ENCODE results near the gene OR10A6.

OR10A6 gene, protein sequence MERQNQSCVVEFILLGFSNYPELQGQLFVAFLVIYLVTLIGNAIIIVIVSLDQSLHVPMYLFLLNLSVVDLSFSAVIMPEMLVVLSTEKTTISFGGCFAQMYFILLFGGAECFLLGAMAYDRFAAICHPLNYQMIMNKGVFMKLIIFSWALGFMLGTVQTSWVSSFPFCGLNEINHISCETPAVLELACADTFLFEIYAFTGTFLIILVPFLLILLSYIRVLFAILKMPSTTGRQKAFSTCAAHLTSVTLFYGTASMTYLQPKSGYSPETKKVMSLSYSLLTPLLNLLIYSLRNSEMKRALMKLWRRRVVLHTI

DNA sequence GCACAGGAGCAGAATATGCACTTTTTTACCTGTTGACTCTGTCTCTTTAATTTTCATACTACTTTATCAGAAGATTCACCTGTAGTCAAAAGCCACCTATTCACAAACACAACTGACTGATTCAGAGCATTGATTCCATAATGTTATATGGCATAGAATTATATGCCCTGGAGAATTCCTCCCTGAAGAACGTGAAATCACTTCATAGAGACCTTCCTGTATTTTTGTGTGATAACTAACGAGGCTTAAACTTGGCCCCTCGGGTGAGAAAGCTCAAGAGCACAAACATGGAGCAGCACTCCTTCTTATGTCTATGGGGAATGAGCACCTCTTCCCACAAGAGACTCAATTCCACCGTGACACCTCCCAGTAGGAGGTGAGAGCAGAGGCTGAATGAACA lies at the start of gene OR10A6:
Gene OR10A6 (minus strand): TSS at position 101 of the 400 bp plus-strand sequence. CDS start 2,606 bp downstream, outside the sequence.
- DNase-seq: no peak

GRCh38 chr11:7977232-7977917 lies 46.3 kb upstream of the OR10A6 start:
- no peak for DNase-seq

DNA sequence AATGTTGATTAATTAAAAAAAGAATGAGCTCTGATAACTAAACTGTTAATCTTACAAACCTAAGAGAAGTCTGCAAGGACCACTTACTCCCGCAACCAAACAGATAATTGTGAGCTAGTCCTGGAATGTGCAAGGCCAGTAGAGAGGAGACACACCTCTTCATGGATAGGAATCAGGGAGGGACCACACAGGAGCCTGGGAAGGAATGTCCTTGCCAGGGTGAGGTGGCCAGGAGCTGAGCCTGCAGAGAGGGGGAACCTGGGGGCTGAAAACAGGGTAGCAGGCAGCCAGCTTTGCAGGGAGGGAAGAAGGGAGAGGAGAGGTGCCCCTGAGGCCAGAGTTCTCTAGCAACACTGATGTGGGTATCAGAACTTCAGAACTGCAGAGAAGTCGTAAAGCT lies 43.6 kb upstream of the OR10A6 start:
- no peak for DNase-seq

DNA sequence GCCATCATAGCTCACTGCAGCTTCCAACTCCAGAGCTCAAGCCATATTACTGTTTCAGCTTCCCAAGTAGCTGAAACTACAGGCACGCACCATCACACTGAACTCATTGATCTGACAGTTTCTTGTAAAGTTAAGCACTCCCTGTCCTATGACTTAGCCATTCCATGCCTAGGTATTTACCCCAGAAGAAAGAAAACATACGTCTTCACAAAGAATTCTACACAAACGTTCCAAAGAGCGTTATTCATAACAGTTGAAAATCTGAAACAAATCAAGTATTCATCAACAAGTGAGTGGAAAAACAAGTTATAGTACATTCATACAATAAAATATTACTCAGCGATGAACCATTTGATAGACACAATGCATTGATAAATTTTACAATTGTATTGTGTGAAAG lies 41.9 kb upstream of the OR10A6 start:
- DNase-seq: no peak

- no peak for DNase-seq
Measured at GRCh38 chr11:7971846-7972245, 40.8 kb upstream of the OR10A6 start.

GRCh38 chr11:7969756-7970646 lies 38.9 kb upstream of the OR10A6 start:
- no peak for DNase-seq

DNA sequence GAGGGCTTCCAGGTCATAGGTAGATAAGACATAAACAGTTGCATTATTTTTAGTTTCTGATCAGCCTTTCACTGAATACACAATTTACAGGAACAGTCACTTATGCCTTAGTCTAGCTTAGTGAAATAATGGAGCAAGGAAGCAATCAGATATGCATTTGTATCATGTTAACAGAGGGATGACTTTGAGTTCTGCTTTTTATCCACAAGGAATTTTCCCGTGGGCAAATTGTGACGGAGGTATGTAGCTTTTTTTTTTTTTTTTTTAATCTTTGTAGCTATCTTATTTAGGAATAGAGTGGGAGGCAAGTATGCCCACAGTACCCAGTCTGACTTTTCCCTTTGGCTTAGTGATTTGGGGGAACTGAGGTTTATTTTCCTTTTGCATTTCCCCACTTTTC lies 37.6 kb upstream of the OR10A6 start:
- no peak for DNase-seq

DNA sequence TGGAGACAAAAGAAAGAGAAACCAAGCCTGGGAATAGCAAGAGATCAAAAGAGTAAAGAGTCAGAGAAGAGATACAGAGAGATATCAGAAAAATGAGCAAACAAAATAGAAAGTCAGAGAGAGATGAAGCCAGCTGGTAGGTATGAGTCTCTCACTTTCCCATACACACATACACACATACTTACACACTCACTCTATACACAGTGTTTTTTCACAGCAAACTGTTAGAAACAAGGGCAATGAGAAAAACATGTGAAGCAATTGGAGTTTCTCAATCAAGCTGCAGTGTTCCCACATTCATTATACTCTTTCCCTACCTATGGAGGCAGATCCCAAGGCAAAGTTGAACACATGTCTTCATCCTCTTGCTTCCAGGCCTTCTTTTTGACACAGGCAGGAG lies 36.8 kb upstream of the OR10A6 start:
- no peak for DNase-seq

- no peak for DNase-seq
Measured at GRCh38 chr11:7967097-7967496, 36.0 kb upstream of the OR10A6 start.

DNA sequence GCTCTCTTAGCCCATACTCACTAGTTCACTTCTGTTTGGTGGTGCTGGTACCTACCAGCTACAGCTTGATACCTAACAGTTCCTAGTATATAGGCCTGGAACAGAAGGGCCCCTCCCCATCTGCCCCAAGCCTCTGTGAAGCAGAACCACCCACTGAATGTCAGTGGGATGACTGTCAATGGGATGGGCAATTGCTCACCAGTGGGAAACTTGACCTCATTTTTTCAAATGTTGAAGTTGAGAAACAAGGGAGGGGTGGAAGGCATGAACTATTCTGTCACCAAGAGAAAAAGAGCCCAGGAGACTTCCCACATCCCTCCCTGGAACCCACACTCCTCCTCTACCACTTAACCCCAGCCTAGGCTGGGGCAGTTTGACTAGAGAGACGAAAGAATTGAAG lies 34.3 kb upstream of the OR10A6 start, which contains the start of gene NLRP10:
Gene NLRP10 (minus strand): TSS at position 62 of the 400 bp plus-strand sequence. CDS start 1,952 bp downstream, outside the sequence.
- no peak for DNase-seq

- DNase-seq: no peak
Measured at GRCh38 chr11:7964873-7965272, 33.8 kb upstream of the OR10A6 start.

DNA sequence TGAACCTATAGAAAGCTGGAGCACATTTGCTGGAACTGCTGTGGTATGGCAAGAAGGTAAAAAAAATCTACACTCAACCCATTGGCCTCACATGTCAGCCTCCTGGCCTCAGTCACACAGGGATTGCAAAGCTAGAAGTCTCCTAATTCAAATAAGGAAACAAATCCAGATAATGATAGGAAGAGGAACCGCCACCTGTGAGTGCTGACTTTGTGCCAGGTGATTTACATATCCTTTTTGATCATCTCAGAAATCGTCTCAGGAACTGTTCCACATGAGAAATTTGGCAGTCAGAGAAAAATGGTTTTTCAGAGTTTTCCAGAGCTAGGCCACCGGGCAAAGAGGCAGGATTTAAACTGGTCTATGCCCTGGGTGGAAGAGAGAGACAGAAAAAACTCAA lies 33.2 kb upstream of the OR10A6 start:
- no peak for DNase-seq

- no peak for DNase-seq
Measured at GRCh38 chr11:7955191-7955590, 24.1 kb upstream of the OR10A6 start.

DNA sequence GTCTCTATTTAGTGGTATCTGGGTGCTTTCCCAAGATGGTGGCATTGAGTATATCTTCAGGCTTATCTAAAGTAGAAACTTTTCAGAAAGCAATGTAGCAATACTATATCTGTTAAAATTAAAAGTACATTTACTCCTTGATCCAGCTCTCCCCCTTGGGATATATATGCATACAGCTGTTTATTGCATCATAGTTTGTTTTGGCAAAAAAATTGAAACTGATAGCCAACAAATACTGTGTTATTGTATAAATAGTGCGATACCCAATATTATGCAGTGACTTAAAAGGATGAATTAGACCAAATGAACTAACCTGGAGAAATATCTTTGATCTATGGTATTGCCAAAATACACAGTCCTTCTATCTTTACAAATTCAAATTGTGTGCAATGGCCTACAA lies 18.9 kb upstream of the OR10A6 start:
- no peak for DNase-seq

GRCh38 chr11:7944123-7944522 lies 13.1 kb upstream of the OR10A6 start:
- DNase-seq: no peak

DNA sequence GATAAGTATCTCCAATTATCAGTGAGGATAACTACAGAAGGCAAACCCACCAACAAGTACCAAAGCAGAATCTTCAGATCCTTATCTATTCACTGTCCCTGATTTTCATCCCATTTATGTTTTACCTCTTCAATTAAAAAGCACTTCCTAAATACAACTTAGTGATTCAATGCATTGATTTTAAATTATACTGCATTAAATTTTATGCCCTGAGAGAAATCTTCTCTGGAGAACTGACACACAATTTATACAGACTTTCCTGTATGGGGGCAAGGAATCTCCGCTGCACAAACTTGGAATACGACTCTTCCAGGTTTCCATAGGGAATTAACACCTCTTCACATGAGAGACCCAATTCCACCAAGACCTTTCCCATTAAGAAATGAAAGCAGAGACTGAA lies 10.5 kb upstream of the OR10A6 start, which contains the start of gene OR10A3:
Gene OR10A3 (minus strand): TSS at position 101 of the 400 bp plus-strand sequence. CDS start 2,188 bp downstream, outside the sequence.
- no peak for DNase-seq

DNA sequence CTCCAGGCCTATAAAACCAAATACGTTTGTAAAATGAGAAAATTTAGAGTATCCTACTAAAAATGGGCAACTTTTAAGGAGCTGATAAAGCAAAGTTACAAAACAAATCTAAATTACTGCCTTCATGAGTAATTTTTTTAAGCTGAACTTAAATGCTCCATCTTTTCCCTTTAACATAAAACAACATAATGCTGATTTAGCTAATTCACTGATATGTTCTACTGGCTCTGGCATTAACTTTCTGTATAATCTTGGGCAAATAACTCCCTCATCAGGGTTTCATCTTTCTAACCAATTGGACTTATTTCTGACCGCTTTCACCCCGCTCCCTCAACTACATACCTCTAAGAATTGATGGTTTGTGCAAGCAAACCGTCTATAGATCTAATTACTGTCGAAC lies 10.1 kb upstream of the OR10A6 start:
- DNase-seq: no peak

GRCh38 chr11:7936615-7937014 lies 5.5 kb upstream of the OR10A6 start:
- DNase-seq: no peak

DNA sequence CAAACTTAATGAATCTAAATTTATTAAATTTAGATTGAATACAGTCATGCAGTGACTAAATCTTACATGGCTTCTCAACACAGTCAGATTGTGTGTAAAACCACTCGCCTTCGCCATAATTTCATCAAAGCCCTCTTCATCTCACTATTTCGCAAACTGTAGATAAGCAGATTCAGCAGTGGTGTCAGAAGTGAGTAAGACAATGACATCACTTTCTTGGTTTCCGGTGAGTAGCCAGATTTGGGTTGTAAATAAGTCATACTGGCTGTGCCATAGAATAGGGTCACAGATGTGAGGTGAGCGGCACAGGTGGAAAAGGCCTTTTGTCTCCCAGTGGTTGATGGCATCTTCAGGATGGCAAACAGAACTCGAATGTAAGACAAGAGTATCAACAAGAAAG lies 3.4 kb downstream of the OR10A6 start:
- no peak for DNase-seq

GRCh38 chr11:7924536-7924935 lies 6.5 kb downstream of the OR10A6 start:
- DNase-seq: no peak

DNA sequence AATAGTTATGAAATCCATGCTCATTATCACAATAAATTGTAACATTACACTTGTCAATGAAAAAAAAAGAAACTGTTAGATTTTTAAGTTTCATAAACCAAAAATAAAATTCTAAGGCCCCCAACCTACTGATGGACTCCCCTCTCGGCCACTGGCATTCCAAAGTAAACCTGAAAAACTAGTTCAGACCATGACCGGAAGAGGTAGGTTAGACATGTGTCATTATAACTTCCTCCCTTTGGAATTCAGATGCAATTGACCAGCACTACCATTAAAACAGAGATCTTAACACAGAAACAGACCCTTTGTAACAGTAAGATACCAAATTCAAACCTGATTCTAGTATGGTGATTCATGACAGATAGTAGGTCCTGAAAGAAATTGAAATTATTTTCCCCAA lies 12.9 kb downstream of the OR10A6 start:
- DNase-seq: no peak

GRCh38 chr11:7911011-7911410 lies 20.1 kb downstream of the OR10A6 start:
- DNase-seq: no peak

DNA sequence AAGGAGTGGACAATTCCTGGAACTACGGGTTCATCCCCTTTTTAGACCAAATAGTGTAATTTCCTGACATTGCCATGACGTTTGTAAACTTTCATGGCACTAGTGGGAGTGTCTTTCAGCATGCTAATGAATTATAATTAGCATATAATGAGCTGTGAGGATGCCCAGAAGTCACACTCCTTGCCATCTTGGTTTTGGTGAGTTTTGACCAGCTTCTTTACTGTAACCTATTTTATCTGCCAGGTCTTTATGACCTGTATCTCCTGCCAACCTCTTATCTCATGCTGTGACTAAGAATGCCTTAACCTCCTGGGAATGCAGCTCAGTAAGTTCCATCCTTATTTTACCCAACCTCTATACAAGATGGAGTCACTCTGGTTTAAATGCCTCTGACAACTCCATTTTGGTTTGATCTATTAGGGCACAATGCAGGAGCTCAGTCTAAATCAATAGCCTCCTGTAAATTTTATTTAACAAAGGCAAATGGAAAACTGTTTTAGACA lies 20.7 kb downstream of the OR10A6 start:
- DNase-seq: no peak
